CD4-positive, alpha-beta T cell treated with Interleukin-4 for 1 hour (primary cell): ENCODE results near the gene TFPI.

Experiments
- DNase-seq, 2 donors: peaks; one replicate each; pipeline ENCODE4 v3.0.0-alpha.2; 2020 to 2022

Gene TFPI

DNA sequence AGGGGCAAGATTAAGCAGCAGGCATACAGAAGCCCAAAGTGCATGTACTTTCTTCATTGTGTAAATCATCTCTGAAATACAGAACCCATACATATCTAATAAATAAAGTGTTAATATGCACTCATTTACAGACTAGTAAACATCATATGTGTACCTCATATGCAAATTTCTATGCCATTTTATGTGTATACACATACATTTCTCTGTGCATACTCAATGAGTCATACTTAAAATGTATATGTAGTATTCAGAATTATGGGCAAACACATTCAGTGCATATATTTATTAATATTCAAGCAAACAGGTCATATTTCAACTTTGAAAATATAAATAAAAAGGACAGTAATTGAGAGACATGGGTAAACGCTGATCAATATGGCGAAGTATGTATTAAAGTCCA lies 50.5 kb downstream of the TFPI start:
- DNase-seq = no peak

DNA sequence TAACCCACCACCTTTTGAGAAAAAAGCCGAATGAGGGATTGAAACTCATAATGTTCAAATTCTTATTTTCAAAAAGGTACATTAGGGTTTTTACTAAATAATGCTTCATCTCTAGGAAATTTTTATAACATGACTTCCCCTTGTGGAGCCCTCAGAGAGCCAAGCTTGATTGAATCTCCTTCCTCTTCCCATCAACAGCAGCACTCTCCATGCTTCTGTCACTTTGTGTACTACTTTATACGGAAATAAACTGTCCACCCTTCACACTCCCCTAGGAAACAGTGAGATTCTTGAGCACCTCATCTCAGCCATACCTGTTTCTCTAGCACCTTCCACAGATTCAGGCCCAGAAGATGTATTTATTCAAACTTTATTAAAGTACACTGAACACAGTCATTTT lies 51.8 kb downstream of the TFPI start:
- DNase-seq = no peak

DNA sequence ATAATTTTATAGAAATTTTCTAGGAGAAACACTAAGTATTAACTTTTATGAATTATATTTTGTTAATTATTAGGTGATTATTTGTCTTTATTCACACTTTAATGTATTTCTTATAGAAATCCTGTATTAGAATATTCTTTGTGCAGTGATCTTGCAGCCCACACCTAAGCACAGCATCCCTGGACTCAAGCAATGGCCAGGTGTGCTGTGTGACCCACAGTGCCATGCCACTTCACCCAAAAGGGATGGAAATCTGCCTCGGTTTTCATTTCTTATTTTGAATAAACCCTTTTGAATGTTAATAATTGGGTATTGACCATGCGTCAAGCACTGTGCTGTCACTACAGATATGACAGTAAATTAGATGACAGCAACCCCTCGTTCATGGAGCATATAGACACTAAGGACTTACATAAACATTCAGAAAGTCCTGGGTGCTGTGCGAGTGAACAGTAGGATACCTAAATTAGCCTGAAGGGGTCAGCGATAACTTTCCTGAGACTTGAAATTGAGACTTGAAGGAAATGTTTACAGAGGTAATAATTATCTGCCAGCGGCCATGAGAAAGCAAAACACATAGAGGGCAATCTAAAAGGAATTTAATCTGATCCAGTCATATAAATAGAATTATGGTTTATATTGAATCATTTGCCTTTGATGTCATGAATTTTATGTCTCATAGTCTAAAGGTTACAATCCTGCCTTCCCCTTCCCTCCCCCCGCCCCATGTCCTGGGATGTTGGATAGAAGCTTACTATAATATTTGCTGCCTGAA lies 53.5 kb downstream of the TFPI start:
- no peak for DNase-seq

DNA sequence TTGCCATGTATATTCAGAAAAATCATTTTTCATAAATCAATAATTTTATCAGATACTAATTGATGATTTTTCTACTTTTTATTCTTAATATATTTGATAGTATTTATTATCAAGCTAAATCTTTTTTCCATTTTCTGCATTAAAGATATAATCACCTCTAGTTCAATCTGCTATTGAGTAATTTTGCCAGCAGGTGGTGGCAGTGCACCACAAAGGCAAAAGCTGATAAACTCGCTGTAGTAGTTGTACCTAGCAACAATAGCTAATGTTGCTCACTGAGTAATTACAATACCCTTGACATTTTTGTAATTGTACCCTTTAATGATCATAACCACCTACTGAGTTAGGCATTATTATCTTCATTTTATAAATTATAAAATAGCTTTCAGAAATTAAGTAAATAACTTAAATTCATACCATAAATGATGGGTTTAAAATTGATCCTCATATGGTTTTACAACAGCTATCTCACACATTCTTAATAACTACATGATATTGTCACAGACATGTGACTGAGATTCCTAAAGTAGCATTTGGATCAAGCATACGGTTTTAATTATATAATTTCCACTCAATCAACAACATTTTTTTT lies 54.2 kb downstream of the TFPI start:
- DNase-seq = peak; percentile 27 to 32

DNA sequence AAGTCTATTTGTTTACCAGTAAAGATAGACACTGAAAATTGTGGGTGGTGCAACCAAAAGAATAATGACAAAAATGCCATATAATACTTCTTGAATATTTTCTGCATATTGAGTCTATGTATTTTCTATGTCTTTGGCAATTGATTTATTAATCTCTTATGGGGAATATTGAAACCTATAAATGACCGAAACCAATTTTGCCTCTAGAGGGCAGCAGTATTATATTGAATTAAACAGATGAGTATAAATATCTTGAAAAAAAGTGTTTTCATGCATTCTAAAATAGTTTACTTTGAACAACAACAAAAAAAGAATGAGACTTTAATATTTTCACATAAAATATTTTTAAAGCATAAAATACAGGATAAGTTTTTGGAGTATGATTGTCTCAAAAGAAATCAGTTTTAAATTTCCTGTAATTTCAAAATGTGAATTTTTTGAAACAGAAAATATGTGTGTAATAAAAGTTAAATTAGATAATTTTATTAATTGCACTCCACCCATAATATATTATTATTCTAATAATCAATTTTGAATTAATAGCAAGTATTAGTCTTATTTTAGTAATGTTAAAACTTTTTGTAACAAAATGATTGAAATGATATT lies 56.3 kb downstream of the TFPI start:
- no peak for DNase-seq

DNA sequence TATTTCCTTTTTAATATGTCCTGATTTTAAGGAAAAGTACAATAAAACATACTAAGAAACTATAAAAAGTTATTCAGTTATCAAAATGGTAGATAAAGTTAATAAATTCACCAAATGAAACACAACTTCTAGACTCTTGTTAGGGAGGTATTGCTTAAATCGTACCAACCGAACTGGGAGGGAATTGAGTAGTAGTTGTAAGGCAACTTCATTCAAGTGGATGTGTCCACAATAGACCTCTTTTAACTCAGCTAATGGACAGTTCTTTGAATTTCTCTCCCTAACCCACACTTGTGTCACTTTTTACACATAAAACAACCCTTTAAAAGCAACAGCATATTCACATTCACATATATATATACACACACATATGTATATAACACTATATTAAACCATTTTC lies 57.1 kb downstream of the TFPI start:
- DNase-seq = no peak

DNA sequence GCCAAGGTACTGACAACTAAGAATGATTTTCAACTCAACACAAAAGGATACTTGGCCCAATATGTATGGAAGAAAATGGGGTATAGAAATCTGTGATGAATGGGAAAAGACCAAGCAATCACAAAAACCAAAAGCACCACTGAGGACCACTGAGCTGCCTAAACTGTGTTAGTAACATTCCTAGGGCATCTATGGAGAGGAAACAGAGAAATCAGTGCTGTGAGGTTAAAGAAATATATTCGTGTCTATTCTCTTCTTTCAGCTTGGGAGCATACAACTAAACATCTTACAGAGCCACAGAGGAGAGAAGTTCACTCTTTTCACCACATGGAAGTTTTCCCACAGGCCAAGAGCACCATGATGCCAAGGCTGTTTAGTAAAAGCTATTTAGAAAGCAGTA lies 58.9 kb downstream of the TFPI start:
- no peak for DNase-seq

DNA sequence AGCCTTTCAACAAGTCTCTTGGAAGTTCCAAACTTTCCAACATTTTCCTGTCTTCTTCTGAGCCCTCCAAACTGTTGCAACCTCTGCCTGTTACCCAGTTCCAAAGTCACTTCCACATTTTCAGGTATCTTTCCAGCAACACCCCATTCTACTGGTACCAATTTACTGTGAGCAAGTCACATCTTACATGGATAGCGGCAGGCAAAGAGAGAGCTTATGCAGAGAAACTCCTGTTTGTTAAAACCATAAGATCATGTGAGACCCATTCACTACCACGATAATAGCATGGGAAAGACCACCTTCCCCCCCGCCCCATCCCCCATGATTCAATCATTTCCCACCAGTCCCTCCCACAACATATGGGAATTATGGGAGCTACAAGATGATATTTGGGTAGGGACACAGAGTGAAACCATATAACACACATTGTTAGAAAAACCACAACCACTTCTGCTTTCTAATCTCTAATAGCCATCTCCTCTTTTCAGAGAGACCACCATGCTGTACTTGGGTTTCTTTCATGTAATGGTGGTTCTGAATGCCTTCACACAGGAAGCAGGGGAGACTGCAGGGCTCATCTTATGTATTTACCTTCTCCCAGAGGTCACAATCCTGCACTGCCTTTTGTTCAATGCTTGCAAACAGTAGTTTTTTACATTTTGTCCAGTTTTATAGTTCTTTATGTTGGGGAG lies 60.2 kb downstream of the TFPI start:
- DNase-seq = no peak

DNA sequence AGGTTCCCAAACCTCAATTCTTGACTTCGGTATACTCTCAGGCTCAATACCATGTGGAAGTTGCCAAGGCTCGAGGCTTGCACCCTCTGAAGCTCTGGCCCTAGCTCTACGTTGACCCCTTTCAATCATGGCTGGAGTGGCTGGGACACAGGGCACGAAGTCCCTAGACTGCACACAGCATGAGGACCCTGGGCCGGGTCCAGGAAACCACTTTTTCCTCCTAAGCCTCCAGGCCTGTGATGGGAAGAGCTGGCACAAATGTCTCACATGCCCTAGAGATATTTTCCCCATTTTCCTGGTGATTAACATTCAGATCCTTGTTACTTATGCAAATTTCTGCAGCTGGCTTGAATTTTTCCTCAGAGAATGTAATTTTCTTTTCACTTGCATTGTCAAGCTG lies 61.1 kb downstream of the TFPI start:
- no peak for DNase-seq

DNA sequence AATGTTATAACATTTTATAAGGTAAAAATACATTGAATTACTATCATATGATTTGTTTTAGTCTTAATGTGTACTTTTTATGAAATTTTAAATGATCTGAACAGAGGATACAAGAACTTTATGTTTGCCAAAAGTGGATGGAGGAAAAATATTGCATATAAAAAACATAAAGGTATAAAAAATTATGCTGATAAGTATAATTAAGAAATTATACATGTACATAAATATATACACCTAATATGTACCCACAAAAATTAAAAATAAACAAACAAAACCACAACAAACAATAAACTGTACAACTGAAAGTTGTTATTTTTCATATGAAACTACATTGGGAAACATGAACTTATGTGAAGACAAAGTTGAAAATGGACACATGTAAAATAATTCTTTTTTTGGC lies 68.0 kb downstream of the TFPI start:
- DNase-seq = no peak

DNA sequence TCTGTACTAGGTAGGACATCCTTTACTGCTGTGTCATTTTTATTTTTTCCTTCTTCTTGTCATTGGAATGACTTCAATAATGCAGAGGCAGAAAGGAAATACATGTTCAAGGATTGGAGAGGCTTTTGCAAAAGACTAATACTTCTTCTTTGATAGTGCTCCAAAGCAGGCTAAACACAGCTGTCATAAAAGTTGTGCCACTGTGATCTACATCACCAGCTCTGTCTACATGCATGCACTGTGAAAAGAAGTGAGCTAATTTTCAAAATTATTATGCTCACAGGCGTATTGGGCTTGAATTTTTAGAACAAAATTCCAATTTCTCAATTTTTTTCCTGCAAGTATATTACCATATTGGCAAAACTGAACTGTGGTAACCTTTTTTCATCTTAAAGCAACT lies 68.7 kb downstream of the TFPI start:
- DNase-seq = no peak

DNA sequence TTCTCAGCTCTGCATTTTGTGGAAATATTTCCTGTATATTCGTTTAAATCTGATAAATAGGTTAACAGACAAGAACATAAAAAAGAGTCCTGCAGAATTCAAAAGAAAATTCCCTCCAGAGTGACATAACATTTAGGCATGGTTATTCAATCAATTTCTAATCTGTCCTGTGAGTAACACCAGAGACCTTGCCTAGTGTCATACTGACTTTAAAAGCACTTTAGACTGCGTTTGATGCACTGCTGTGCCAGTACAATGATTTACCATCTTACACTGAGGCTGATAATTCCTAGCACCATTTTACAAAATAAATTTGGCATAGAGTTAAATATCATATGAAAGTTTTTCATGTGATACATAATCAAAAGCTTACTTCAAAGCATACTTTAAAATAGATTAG lies 70.7 kb downstream of the TFPI start:
- DNase-seq = no peak

DNA sequence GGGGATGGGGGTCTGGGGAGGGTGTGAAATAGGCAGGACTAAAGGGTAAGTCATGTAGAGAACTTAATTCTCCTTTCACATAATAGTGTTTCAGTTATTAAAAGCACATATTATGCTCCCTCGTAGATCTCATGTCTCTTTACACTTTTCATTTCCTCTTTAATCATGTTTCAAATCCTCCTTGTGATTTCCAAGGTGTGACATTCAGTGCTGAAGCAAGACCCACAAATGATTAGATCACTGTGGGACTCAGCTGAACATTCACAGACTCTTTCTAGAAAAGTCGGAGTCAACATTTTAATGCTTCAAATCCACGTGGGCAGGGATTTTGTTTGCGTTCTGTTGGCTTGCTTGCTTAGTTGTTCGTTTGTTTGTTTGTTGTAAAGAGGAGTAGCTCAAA lies 71.4 kb downstream of the TFPI start:
- no peak for DNase-seq

DNA sequence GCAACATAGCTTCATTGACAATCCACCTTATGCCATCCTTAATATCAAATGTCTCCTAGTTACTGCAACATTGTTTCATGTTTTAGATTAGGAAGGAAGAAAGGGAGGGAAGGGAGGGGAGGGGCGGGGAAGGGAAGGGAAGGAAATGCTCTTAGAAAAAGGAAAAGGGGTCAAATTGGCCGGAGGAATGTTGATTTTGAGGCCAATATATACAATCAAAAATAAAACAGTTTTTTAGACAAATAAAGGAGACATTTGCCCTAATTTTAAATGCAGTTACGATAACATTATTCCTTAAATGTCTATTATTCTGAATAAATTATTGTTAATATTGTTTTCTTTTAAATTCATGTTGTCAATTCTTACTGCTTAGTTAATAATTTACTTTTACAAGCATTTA lies 72.7 kb downstream of the TFPI start:
- DNase-seq = no peak

DNA sequence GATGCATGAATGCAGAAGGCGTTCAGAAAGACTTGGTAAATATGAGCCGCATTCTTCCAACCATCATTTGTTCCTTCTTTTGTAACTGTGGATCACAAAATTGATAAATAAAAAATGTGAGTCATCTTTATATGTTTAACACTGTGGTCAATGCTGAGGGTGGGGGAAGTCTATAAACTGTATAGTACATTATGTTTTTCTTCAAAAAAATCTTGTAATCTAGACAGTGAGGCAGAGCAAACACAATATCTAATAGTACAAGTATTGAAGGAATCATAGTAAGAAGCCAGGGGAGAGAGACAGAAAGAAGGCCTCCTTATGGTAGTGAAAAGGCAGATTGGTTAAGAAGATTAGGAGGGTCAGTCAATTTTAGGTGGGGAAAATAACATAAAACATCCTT lies 75.5 kb downstream of the TFPI start:
- DNase-seq = no peak

DNA sequence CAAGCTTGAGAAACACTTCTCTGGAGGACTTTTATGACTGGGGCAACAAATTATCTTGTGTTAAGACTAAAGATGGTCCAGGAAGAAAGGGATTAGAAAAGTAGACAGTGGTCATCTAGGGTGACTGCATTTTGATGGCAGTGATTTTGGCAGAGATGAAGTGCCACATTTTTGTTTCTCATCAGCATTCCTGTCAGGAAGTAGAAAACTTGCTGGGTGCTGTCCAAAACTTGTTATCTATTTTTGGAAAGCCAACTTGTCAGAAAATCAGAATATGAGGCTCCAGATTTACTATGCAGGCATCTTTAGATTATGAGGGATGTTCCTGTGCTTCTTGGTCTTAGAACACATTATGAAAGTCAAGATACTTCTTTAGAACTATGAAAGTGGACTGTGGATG lies 77.2 kb downstream of the TFPI start:
- DNase-seq = no peak

DNA sequence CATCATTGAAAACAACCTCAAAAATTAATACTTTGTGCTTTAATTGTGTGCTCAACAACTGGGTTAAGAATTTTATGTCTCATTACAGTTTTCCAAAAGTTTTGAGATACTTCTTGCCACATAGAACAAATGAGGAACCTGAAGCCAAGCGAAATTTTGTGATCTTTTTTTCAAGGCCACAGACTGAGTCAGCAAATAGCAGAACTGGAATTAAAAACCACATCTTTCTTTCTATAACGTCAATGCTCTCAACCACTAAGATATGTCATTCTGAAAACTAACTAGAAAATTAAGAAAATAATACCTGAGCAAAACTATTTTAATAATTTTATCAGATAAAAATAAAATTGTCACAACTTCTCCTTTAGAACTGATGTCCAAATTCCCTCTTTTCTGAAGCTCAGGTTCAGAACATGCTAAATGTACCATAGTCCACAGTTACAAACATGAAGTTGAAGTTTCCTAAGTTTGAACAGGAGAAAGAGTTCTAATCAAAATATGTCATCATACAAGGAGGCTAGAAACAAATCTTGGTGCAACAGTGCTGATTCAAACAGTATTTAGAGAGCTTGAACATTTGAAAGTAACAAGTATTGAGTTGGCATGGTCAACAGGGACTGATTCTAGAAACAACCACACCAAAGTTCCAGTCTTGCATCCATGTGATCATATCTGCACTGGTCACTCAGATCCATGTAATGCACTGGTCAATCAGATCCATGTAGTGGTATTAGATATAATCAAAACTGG lies 78.6 kb downstream of the TFPI start:
- peak in 1 of 2 donors; percentile 11 for DNase-seq

DNA sequence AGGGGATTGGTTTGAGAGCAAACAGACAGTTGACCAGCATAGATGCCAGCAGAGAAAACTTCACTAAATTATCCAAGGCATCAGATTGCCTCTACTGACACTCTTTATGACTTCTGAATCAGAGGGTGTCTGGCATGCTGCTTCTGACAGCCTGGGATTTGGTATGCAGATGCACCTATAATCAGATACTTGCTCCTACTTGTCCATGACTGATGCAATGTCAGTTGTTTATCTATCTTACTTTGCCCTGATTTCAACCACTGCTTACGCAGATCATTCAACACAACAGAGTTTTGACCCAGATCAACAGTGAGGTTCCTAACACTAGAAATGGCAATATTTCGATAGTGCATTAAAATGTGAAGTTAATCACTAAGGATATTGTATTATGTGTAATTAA lies 83.5 kb downstream of the TFPI start:
- no peak for DNase-seq

DNA sequence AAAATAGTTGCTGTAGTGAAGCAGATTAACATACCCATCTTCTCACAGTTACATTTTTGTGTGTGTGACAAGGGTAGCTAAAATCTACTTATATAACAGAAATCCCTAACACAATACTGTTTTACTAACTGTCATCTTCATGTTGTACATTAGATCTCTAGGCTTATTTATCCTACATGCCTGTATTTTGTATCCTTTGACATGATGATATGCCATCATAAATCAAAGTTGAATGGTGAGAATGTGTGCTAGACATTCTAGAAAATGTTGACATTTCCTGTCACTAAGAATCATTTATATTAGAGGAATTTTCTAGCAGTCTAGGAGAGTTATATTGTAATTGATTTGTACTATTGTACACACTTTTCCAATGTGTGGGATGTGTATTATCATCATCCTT lies 84.7 kb downstream of the TFPI start:
- DNase-seq = no peak

DNA sequence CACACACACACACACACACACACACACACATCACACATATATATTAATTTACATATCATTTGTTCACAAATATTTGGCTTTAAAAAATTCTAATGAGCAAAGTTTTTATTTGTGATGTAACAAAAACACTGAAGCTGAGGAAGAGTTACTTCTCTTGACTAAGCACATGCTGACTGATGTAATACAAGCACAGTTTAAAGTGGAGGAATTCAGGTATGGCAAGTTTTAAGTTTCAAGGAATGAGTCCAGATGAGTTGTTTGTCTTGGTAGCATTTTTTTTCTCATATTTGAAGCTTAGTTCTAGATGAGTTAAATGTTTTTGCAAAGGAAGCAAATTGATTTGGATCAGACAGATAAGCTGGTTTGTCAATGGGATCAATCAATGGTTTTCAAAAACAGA lies 86.0 kb downstream of the TFPI start:
- DNase-seq = no peak

DNA sequence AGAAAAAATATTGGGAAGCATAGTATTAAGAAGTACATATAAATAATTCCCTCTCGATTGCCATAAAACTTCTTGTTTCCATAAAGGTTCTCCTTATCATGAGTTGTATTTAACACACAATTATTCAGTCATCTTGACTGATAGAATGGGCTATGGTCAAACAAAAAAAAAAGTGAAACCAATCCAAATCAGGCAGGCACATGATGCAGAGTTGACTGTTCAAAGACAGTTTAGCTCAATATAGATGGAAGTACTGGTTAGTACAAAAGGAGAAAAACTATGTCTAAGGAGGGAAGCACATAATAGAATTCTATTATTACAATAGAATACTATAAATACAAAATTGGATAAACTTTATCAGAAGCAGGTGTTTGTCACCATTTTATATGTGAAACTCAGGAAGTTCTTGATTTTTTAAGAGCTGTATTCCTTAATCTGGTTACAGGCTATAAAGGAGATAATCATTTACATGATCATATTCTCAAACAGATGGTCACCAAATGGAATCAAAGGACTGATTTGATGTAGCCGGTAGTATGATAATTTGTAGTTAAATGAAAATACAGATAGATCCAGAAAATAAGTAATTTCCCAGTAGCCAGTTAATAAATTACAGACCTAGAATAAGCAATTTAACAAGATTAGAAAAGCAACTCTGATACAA lies 88.0 kb downstream of the TFPI start:
- DNase-seq = no peak

DNA sequence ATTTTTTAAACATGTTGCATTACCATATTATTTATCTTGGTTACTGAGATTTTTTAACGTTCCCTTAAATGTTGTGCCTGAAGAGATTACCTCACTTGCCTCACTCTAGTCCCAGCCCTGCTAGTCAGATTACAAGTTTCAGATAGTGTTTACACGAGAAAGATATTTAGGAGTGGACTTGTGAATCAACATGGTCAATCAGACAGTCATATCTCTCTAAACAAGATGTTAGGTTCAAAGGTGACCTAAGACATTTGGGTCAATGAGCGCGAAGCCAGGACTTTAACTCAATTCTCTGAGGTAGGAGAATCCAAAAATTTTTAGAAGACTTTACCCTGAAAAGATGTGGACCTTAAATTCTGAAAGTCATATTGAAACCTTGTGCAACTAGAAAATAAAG lies 91.4 kb downstream of the TFPI start:
- DNase-seq = no peak
